ENCODE measurements around the gene AATK.

GRCh38 chr17:81128774-81129173, 37.2 kb downstream of the AATK start:
- TF ChIP-seq CTCF (IDR thresholded peaks at IDR 0.05) (no peak), POLR2A (IDR thresholded peaks at IDR 0.05) (no peak)

Measured in adrenal gland (tissue), 5 donors.